H9 (cell line): Measurements from ENCODE around the gene CDH26. TPM values are rescaled to one million over a fixed set of nuclear protein-coding genes. Genes with fewer than 3 reads are reported as not detected.
A peak's percentile ranks its signal among the peaks of the same experiment; 100 is the strongest.

ENCODE experiments used
- DNase-seq: peaks from one replicate; pipeline ENCODE4 v3.0.0-alpha.2; 2017
- H2AFZ ChIP-seq: one replicate; pipeline ENCODE4 v1.6.1; 2013; ENCODE audit warnings: mild to moderate bottlenecking, low read length, control low read depth, moderate library complexity
- H2AK5ac ChIP-seq: 2 replicates; pipeline ENCODE4 v1.6.1; 2013; ENCODE audit warnings: low read length, control low read depth, mixed read lengths; ENCODE audit not compliant: insufficient read length
- H2BK120ac ChIP-seq: one replicate; pipeline ENCODE4 v1.6.1; 2013; ENCODE audit warnings: low read depth, mild to moderate bottlenecking, low read length, control low read depth, inconsistent platforms; ENCODE audit not compliant: poor library complexity, severe bottlenecking
- H2BK12ac ChIP-seq: 2 replicates; pipeline ENCODE4 v1.6.1; 2013; ENCODE audit warnings: low read length, control low read depth, mixed read lengths, low read depth; ENCODE audit not compliant: insufficient read length
- H2BK15ac ChIP-seq: 2 replicates; pipeline ENCODE4 v1.6.1; 2013; ENCODE audit warnings: low read depth, low read length, control low read depth
- H2BK20ac ChIP-seq: one replicate; pipeline ENCODE4 v1.6.1; 2013; ENCODE audit warnings: low read depth, mild to moderate bottlenecking, low read length, control low read depth, inconsistent platforms; ENCODE audit not compliant: poor library complexity, severe bottlenecking
- H2BK5ac ChIP-seq: 2 replicates; pipeline ENCODE4 v1.6.1; 2013; ENCODE audit warnings: low read length, control low read depth, mixed read lengths; ENCODE audit not compliant: insufficient read length
- H3K14ac ChIP-seq: 2 replicates; pipeline ENCODE4 v1.6.1; 2013; ENCODE audit warnings: low read length, control low read depth; ENCODE audit not compliant: insufficient read depth
- H3K18ac ChIP-seq: 2 replicates; pipeline ENCODE4 v1.6.1; 2013; ENCODE audit warnings: low read depth, mild to moderate bottlenecking, mixed read lengths, low read length, control low read depth; ENCODE audit not compliant: insufficient read length
- H3K23ac ChIP-seq: 2 replicates; pipeline ENCODE4 v1.6.1; 2013; ENCODE audit warnings: low read length, control low read depth, mixed read lengths, low read depth; ENCODE audit not compliant: insufficient read length
- H3K23me2 ChIP-seq: 2 replicates; pipeline ENCODE4 v1.6.1; 2013; ENCODE audit warnings: low read depth, mild to moderate bottlenecking, mixed read lengths, low read length, control low read depth; ENCODE audit not compliant: insufficient read length, poor library complexity, severe bottlenecking
- H3K27ac ChIP-seq: 2 replicates; pipeline ENCODE4 v1.5.1; 2013; ENCODE audit warnings: low read length, control low read depth, mixed read lengths, low read depth; ENCODE audit not compliant: insufficient read length
- H3K27me3 ChIP-seq: 2 replicates; pipeline ENCODE4 v1.6.1; 2013; ENCODE audit warnings: low read length, control low read depth, inconsistent platforms; ENCODE audit not compliant: insufficient read depth
- H3K4ac ChIP-seq: 2 replicates; pipeline ENCODE4 v1.6.1; 2013; ENCODE audit warnings: low read depth, mild to moderate bottlenecking, control low read depth, inconsistent platforms, low read length, moderate library complexity
- H3K4me1 ChIP-seq: 2 replicates; pipeline ENCODE4 v1.6.1; 2013; ENCODE audit warnings: low read length, control low read depth, inconsistent platforms; ENCODE audit not compliant: insufficient read depth
- H3K4me2 ChIP-seq: 2 replicates; pipeline ENCODE4 v1.6.1; 2013; ENCODE audit warnings: low read length, control low read depth, mixed read lengths; ENCODE audit not compliant: insufficient read length, insufficient read depth
- H3K56ac ChIP-seq: 2 replicates; pipeline ENCODE4 v1.6.1; 2013; ENCODE audit warnings: low read depth, mild to moderate bottlenecking, mixed read lengths, low read length, control low read depth; ENCODE audit not compliant: insufficient read length
- H3K79me1 ChIP-seq: 2 replicates; pipeline ENCODE4 v1.6.1; 2013; ENCODE audit warnings: low read depth, mild to moderate bottlenecking, moderate library complexity, low read length, control low read depth, inconsistent platforms; ENCODE audit not compliant: insufficient read depth, poor library complexity, severe bottlenecking
- H3K79me2 ChIP-seq: 2 replicates; pipeline ENCODE4 v1.6.1; 2013; ENCODE audit warnings: low read length, control low read depth, inconsistent platforms; ENCODE audit not compliant: insufficient read depth
- H3K9ac ChIP-seq: 2 replicates; pipeline ENCODE4 v1.6.1; 2013; ENCODE audit warnings: low read length, control low read depth, mixed read lengths; ENCODE audit not compliant: insufficient read length; ENCODE audit errors: extremely low read depth
- H3K9me3 ChIP-seq: one replicate; pipeline ENCODE4 v1.6.1; 2013; ENCODE audit warnings: low read depth, low read length, inconsistent platforms; ENCODE audit not compliant: control insufficient read depth
- H3T11ph ChIP-seq: one replicate; pipeline ENCODE4 v1.6.1; 2013; ENCODE audit warnings: mild to moderate bottlenecking, low read length, control low read depth, inconsistent platforms
- H4K20me1 ChIP-seq: one replicate; pipeline ENCODE4 v1.6.1; 2013; ENCODE audit not compliant: control insufficient read depth, insufficient read length, insufficient read depth
- H4K5ac ChIP-seq: 2 replicates; pipeline ENCODE4 v1.6.1; 2013; ENCODE audit warnings: low read depth, mild to moderate bottlenecking, mixed read lengths, low read length, control low read depth; ENCODE audit not compliant: insufficient read length
- H4K8ac ChIP-seq: replicated peaks from 2 replicates; pipeline ENCODE4 v1.6.1; 2013; ENCODE audit warnings: low read length, control low read depth, mixed read lengths, low read depth; ENCODE audit not compliant: insufficient read length
- H4K91ac ChIP-seq: 2 replicates; pipeline ENCODE4 v1.6.1; 2013; ENCODE audit warnings: low read depth, mild to moderate bottlenecking, moderate library complexity, mixed read lengths, low read length, control low read depth; ENCODE audit not compliant: insufficient read length
- H3K27ac Mint-ChIP-seq, 3 experiments: 2 replicates in 2 of 3; 3 replicates in 1 of 3; pipeline ENCODE4 v1.8.0; 2020 to 2021; ENCODE audit warnings: mixed read lengths in 3 of 3, mild to moderate bottlenecking in 1 of 3, moderate library complexity in 1 of 3
- H3K27me3 Mint-ChIP-seq: 2 replicates; pipeline ENCODE4 v1.8.0; 2021; ENCODE audit warnings: low read depth, mild to moderate bottlenecking, moderate library complexity, mixed read lengths
- H3K36me3 Mint-ChIP-seq, 3 experiments: 2 replicates in 2 of 3; 3 replicates in 1 of 3; pipeline ENCODE4 v1.8.0; 2020 to 2021; ENCODE audit warnings: low read depth in 3 of 3, mixed read lengths in 3 of 3; ENCODE audit not compliant: insufficient read depth in 1 of 3
- H3K4me1 Mint-ChIP-seq, 2 experiments: 2 replicates each; pipeline ENCODE4 v1.8.0; 2020; ENCODE audit warnings: mixed read lengths in 2 of 2
- H3K4me3 Mint-ChIP-seq, 2 experiments: 2 replicates in 1 of 2; 3 replicates in 1 of 2; pipeline ENCODE4 v1.8.0; 2020 to 2021; ENCODE audit warnings: mild to moderate bottlenecking in 2 of 2, mixed read lengths in 2 of 2, moderate library complexity in 1 of 2
- H3K9me3 Mint-ChIP-seq, 2 experiments: 2 replicates in 1 of 2; 3 replicates in 1 of 2; pipeline ENCODE4 v1.8.0; 2020; ENCODE audit warnings: mild to moderate bottlenecking in 2 of 2, mixed read lengths in 2 of 2, moderate library complexity in 1 of 2
- WGBS: extraction: QIAGEN DNeasy Blood & Tissue Kit; methylation state at CpG from one replicate; pipeline ENCODE4 v1.1.7; 2013; ENCODE audit warnings: missing lambda C conversion rate, low lambda C conversion rate, mixed read lengths; ENCODE audit not compliant: insufficient read length; ENCODE audit errors: extremely low coverage; 5-methylcytosine and 5-hydroxymethylcytosine counted together
- total RNA-seq: library from RNA; stranded (reverse); gene quantifications from 2 replicates; pipeline ENCODE4 v1.2.1, GENCODE V29; 2021
- TF ChIP-seq, protein P1 (sequence below): fragments of 200-600 bp; sonication (generic); conservative IDR thresholded peaks from 3 replicates; pipeline ENCODE4 v1.8.0; 2021; ENCODE audit warnings: antibody characterized with exemption, mild to moderate bottlenecking

Gene CDH26
- total RNA-seq, 1 experiment from 2014 or later: 0.79 TPM

DNA sequence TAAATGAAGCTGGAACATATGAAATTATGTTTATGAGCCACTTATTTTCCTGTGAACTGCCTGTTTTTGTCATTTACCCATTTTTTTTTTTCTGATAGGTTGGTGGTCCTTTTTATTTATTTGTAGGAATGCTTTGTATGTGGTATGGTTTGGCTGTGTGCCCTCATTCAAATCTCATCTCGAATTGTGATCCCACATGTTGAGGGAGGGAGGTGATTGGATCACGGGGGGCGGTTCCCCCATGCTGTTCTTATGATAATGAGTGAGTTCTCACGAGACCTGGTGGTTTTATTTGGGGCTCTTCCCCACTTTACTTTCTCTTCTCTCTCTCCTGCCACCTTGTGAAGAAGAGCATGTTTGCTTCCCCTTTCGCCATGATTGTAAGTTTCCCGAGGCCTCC is 77.3 kb downstream of the CDH26 start:
- Mint-ChIP-seq H3K9me3 (peaks cover 5 to 8% of the 10 kb centered on the region in 2 experiments), H3K36me3 (peaks cover 0 to 9% (median 3%) of the 10 kb centered on the region in 3 experiments; a peak in 3 of 7 replicates), H3K4me1 (peaks cover 8 to 18% of the 10 kb centered on the region in 2 experiments), H3K27me3 (peaks cover 5% of the 10 kb centered on the region), H3K27ac (no peak overlapping the region), H3K4me3 (no peak overlapping the region)
- no peaks in the 10 kb centered on the region for H4K20me1 ChIP-seq
- no peaks in the 10 kb centered on the region for H3K79me2 ChIP-seq
- H3K27ac ChIP-seq: no peak overlapping the region
- H2BK5ac ChIP-seq: no peak overlapping the region
- H4K8ac ChIP-seq: no peak overlapping the region
- no peak overlapping the region for H4K91ac ChIP-seq
- DNase-seq: no peak
- WGBS: no CpG with 5 or more reads among the region's 6 CpGs
- H3K4me2 ChIP-seq: no peak overlapping the region
- no peak overlapping the region for H2AFZ ChIP-seq
- H2BK12ac ChIP-seq: no peak overlapping the region
- H3K14ac ChIP-seq: no peak overlapping the region
- no peak overlapping the region for H3K56ac ChIP-seq
- no peak overlapping the region for H4K5ac ChIP-seq
- H3T11ph ChIP-seq: no peak overlapping the region
- TF ChIP-seq, protein P1, sequence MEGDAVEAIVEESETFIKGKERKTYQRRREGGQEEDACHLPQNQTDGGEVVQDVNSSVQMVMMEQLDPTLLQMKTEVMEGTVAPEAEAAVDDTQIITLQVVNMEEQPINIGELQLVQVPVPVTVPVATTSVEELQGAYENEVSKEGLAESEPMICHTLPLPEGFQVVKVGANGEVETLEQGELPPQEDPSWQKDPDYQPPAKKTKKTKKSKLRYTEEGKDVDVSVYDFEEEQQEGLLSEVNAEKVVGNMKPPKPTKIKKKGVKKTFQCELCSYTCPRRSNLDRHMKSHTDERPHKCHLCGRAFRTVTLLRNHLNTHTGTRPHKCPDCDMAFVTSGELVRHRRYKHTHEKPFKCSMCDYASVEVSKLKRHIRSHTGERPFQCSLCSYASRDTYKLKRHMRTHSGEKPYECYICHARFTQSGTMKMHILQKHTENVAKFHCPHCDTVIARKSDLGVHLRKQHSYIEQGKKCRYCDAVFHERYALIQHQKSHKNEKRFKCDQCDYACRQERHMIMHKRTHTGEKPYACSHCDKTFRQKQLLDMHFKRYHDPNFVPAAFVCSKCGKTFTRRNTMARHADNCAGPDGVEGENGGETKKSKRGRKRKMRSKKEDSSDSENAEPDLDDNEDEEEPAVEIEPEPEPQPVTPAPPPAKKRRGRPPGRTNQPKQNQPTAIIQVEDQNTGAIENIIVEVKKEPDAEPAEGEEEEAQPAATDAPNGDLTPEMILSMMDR: 0 out of 3 replicates have a peak, but pooled peaks have one; percentile 9
- H2BK120ac ChIP-seq: no peak overlapping the region
- H3K23ac ChIP-seq: no peak overlapping the region
- no peak overlapping the region for H2AK5ac ChIP-seq
- no peak overlapping the region for H2BK20ac ChIP-seq
- no peak overlapping the region for H3K9ac ChIP-seq
- no peak overlapping the region for H3K18ac ChIP-seq
- no peaks in the 10 kb centered on the region for H3K79me1 ChIP-seq
- no peak overlapping the region for H3K4ac ChIP-seq
- H3K4me1 ChIP-seq: 0 out of 2 replicates have a peak, but pooled peaks cover 3% of the 10 kb centered on the region
- no peak overlapping the region for H2BK15ac ChIP-seq
- no peaks in the 10 kb centered on the region for H3K9me3 ChIP-seq
- no peaks in the 10 kb centered on the region for H3K23me2 ChIP-seq
- no peaks in the 10 kb centered on the region for H3K27me3 ChIP-seq
